ENCODE data around the gene BFAR.

- no peak for TF ChIP-seq POLR2A (IDR thresholded peaks at IDR 0.05)
- no peak for TF ChIP-seq CTCF (IDR thresholded peaks at IDR 0.05)
- no peak for TF ChIP-seq POLR2AphosphoS5 (IDR thresholded peaks at IDR 0.05)
Measured at GRCh38 chr16:14681115-14681514, 48.4 kb downstream of the BFAR start.
